NCI-H526 treated with DMSO at 0.1 percent for 48 hours (cell line): ENCODE measurements around the gene USF1.

ENCODE experiments used
- DNase-seq: peaks from one replicate; lab custom pipeline; 2025; lab: John Stamatoyannopoulos, UW

USF1 gene, protein sequence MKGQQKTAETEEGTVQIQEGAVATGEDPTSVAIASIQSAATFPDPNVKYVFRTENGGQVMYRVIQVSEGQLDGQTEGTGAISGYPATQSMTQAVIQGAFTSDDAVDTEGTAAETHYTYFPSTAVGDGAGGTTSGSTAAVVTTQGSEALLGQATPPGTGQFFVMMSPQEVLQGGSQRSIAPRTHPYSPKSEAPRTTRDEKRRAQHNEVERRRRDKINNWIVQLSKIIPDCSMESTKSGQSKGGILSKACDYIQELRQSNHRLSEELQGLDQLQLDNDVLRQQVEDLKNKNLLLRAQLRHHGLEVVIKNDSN

DNA sequence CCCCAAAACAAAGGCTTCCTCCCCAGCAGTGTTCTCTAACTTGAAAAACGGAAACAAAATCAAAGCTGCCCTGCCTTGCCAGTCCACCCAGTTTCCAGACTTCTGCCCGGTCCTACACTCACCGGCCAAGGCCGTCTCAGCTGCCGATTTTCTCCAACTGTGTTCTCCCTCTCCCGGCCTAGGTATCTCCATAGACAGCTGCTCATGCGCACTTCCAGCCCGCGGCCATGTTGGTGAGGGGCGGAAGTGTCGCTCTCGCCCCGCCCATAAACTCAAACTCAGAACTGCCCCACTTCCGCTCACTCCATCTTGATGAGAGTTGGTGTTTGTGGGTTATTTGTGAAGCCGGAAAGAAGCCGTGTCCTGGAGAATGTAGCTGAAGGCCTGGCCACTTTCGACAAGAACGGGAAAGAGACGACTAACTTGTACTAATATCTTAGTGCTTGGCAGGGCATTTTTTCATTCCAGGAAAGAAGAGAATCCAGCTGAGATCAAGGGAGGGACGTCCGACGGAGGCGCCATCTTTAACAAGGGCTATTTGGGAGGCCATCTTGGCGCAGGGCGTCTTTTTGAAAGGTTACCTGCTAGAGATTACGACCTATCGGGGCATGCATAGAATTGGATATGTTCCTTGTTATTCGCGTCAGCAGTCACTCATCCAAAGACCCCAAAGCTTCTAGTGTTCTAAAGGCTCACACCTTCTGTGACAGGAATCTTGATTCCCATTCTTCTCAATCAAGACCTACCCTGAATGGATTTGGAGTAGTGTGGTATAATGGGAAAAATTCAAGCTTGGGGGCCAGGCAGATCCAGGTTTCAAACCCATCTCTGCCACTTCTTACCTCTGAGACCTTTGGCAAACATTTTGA is at the start of gene USF1:
USF1 (minus strand) TSS at position 242 of the 869 bp plus-strand sequence. CDS start 2,702 bp downstream, outside the sequence.
- DNase-seq: peak; percentile 98

DNA sequence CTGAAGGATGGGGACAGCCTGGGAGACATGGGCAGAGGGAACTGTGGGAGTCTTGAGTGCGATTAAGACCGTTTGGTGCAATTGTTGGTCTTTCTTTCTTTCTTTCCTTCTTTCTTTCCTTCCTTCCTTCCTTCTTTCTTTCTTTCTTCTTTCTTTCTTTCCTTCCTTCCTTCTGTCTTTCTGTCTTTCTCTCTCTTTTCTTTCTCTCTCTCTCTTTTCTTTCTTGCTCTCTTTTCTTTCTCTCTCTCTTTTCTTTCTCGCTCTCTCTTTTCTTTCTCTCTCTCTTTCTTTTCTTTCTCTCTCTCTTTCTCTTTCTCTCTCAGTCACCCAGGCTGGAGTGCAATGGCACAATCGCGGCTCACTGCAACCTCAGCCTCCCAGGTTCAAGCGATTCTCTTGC is 49.5 kb upstream of the USF1 start:
- no peak for DNase-seq

DNA sequence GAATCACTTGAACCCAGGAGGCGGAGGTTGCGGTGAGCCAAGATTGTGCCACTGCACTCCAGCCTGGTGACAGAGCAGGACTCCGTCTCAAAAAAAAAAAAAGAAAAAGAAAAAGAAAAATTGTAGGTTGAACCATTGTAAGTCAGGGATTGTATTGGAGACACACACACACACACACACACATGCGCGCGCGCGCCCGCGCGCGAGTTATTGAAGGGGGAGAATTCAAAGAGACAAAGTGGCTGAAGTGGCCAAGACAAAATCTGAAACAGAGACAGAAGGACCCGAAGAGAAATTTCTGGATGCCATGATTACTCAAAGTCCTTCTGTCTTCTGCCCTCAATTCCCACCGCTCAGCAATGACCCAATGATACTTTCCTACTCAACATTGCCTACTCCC is 48.7 kb upstream of the USF1 start:
- no peak for DNase-seq

DNA sequence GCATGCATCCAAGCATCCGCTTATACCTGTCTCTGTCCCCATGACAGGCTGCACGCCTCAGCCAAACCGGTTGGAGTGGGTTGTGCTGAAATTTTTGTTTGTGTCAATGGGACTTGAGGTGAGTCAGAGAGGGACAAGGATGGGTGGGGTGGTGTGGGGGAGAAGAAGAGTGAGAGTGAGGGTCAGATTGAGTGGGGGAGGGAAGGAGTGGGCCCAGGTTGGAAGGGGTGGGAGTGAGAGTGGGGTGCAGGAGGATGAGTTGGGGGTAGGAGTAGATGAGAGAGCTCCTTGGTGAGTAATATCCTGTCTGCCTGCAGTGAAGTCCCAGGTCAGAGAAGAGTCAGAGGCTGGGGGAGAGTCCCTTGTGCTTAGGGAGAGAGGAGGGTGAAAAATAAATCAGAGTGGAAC is 46.8 kb upstream of the USF1 start:
- no peak for DNase-seq

DNA sequence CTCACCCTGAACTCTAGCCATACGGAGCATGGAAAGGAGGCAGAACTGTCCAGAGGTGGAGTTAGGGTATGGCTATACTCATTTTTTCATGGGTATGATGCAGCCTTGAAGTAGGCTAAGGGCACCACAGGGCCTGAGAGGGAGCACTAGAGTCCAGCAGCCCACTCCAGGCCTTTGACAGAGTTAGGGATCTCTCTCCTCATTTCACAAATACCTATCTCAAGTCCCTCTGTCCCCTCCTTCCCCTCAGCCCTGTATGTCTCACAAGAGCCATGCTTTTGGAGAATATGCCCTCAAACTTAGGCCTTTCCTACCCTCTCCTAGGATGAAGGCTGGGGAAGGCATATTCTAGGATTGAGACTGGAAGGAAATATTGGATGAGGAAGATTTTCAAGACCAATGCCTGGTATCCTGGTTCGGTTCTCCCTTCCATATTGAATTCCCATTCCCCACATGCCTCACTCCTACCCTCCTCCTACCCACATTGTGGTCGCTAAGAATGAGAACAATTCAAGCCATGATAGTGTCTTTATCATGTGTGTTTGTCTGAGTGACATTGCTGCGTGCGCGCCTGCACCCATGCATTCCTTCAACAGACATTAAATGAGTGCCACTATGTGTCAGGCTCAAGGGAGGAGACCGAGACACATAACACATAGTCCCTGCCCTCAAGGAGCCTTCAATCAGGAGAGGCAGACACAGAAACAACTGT is 46.2 kb upstream of the USF1 start:
- no peak for DNase-seq

DNA sequence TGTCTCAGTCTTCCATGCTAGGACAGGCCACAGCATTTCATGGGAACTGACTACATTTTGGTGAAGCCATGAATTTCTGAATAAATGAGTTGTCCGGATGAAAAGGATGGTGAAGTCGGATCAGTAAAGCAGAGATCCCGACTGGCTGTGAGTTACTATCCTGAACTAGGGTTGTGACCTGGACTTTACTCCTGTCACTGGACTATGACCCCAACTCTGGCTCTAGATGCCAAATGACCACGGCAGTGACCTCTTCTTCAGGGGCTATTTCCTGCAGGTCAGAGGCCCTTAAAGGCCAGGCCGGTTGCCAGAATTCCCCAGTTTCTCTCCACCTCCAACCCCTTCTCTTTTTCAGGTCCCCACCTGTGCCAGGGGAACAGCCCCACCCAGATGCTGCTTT is 45.3 kb upstream of the USF1 start:
- no peak for DNase-seq

DNA sequence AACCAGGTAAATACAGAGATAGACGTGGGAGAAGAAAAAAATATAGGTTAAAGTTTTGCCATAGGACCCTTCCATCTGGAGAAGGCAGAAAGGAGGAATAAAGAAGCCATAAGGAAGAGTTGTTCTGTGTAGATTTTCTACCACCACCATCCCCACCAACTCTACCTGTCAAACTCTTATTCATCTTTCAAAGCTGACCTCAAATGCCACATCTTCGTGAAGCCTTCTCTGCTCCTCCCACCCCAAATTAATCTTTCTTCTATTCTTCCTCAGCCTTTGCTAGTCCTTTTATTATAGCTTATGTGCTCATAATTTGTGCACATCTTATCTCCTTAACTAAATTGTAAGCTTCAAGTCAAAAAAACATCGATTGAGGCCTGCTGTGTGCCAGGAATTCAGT is 44.8 kb upstream of the USF1 start:
- no peak for DNase-seq

DNA sequence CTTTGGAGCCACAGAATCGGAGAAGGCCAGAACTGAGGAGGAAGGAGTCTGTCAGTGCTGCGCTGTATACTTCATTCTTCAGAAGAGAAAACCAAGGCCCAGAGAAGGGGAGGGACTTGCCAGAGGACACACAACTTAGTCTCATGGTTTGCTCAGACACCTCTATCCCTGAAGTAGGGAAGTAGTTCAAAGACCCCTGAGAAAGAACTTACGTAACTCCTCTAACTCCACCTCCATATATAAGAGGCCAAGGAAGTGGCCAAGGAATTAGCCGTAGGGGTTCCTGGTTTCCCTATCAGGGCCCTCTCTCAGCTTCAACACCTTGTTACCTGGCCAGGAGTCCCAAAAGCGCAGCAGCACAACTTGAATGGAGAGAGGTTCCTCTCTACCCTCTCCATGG is 44.2 kb upstream of the USF1 start:
- no peak for DNase-seq

DNA sequence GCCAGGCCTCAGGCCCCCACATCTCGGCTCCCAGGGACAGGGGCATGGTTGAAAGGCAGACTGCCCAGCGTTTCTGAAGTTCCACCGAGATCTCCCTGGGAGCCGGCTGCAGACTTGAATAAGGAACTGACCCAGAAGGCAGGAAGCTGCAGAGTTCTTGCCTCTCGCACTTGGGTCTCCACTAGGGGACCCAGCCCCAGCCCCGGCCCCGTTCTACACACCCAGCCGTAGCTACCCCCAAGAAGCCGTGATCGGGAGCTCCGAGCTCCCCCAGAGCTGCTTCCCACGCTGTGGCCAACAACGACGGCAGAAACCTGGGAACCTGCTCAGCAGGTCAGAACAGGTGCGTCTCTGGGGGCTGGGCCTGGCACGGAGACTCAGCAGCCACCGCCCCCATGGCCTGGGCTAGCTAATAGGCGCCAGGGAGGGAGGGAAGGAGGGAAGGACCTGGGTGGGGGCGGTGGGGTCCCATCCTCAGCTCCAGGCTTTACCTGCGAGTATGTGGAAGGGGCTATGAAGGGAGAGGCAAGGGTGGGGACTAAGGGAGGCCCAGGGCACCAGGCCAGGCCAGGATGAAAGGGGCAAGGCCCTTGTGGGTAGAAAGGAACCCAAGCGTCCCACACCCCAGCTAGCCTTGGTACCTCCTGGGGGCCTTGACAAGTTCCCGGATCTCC is 43.6 kb upstream of the USF1 start, which contains the start of gene NECTIN4:
NECTIN4 (minus strand) TSS at position 308 of the 674 bp plus-strand sequence; CDS start at position 46, 262 bp downstream.
- DNase-seq: peak; percentile 31

DNA sequence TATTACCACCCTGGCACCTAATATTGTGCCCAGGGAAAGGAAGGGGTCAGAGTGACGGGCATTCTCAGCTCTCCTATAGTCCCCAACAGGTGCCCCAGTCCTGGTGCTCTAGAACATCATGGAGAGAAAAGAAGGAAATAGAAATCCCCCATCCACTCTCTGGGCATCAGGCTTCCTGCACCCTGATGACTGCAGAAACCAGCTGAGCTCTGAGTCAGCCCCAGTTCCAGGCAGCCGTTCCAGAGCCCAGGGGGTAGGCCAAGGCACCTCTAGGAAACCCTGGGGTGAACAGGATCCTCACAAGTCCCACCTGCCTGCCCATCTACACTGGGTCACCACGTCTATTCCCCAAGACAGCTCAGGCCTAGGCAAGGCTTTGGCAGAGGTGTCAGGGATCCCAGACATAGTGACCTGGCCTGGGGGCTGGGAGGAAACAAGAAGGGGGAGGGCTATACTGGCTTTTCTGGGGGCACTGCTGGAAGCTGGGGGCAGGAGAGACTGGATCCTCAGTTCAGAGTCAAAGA is 42.9 kb upstream of the USF1 start:
- DNase-seq: no peak

DNA sequence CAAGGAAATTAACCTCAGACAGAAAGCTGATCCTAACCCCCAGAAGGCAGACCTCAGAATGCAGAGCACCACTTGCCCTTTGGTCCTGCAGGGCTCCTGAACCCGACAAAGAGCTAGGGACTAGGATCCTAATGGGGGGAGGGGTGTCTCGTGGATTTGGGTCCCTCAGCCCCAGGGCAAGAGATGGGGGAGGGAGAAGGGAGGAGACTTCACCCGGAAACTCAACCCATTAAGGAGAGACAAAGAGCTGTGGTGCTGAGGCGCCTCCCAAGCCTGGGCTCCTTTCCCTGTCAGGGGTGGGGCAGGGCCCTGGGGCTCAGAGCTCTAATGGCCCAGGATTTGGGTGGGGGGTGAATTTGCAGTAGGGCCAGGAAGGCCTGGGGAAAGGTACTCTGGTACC is 40.7 kb upstream of the USF1 start:
- DNase-seq: no peak

DNA sequence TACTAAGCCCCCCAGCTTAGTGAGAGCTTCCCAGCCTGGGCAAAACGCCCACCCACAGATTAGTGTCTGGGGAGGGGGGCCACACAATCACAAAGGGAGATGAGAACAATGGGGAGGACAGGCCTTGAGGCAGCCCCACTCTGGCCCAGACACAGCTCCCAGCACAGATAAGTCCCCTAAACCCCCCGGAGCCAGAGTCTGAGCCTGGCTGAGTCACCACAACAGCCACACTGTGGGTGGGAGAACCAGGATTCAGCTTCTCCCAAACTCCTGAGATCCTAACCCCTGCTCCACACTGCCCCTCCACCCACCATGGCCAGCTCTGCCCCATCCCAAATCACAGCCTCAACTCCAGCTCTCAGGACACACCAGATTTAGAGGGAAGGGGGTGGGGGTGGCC is 39.4 kb upstream of the USF1 start:
- no peak for DNase-seq

DNA sequence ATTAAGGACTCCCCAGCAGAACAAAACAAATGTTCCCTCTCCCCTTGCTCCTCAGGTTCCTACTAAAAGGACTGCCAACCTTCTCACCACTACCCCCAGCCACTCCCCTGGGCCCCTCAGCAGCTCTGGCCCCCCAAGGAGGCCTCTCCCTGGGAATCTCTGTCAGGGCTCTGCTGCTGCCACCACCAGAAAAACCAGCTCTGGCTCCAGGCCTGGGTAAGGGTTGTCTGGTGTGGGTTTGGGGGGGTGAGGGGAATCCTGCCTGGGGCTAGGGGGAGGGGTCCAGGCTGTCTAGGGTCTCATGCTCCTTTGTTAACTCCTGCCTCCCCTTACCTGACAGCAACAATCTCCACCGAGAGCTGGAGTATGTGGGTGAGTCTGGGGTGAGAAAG is 38.8 kb upstream of the USF1 start:
- DNase-seq: no peak

DNA sequence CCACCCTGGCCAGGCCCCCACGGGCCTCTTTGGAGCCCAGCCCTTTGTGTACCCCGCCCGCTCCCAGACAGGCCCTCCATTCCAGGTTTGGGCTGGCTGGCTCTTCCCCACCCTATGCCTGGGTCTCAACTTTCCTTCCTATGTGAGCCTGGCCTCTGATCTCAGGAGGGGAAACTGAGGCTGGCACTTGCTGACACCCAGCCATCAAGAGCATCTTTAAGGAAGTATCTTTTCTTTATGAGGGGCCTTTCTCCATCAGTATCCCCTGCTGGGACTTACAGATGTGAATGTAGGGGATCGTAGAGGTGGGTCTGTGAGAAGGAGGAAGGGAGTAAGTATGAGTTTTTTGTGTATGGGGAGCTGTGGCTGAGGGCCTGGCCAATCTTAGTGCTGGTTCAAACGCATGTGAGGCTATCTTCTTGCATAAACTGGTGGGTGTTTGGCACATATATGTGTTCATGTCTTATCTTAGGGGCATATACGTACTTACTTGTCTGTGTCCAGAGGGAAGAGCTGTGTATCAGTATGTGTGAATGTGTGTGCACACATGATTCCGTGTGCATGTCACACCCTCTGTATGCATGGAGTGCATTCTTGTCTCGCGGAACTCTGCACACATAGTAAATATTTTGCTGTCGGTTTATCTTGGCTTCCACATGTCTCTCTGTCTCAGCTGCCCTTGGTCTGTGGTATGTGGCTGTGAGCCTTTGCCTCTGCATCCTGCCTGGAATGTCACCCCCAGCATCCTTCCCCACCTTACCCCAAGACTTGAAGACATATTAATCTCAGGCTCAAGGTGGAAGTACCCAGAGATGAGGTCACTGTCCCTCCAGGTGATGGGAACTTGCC is 38.2 kb upstream of the USF1 start:
- DNase-seq: no peak

DNA sequence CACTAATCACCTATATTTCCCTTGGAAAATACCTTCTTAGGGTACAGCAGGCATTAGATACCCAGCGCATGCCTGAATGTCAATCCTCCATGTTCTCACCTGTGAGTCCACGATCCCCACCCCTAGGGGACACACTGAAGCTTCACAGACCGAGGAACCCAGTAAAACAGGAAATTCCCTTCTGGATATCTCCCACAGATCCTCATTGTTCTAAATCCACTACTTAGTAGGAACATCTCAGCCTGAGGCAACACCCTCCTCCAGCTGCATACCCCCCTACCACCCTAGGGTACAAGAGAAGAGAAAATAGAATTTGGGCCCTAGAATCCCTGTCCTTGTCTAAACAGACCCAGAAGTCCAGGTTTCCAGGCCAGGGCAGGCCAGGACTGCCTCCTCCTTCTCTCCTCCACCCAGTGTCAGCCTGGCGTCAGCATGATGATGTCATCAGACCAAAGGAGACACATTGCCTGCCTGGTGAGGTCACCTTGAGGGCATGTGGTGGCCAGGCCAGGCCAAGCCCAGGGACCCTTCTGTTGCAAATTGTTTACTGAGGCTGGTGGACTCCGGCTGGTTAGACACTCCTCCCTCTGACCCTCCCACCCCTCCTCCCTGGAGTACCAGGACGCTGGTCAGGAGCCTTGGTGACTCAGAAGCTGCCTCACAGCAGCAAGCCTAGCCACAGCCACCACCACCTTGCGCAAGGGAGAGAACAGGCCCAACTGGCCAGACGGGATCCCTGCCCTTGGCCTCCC is 37.4 kb upstream of the USF1 start:
- no peak for DNase-seq

DNA sequence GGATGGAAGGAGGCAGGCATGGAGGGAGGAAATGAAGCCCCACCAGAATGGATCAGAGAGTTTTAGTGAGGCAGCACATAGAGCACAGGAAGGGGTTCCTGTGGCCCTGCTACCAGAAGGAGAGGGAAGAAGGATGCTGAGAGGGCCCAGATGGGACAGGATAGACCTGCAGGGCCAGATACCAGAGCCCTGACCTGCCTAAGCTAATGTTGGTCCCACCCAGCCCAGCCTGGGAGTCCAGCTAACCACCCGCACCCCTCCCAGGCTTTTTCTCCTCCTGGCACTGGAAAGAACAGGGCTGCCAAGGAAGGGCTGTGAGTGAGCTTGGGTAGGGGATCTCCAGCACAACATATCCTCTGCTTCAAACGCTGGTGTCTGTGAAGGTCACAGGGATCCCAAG is 36.7 kb upstream of the USF1 start:
- DNase-seq: no peak

DNA sequence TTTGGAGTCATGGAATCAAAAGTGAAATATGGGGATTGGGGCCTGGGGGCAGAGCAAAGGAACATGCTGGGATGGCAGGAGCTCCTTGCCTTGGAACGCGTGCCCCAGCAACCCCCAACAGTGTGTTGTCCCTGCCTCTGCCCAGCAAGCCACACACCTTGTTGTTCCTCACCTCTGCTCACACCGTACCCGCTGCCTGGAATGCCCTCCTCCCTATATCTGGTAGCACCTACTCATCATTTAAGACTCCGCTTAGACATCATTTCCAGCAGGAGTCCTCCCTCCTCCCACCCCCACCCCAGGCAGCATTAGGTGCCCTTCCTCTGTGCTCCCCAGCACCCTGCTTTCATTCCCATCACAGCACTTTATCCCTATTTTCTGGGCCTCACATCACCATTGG is 35.7 kb upstream of the USF1 start:
- no peak for DNase-seq

DNA sequence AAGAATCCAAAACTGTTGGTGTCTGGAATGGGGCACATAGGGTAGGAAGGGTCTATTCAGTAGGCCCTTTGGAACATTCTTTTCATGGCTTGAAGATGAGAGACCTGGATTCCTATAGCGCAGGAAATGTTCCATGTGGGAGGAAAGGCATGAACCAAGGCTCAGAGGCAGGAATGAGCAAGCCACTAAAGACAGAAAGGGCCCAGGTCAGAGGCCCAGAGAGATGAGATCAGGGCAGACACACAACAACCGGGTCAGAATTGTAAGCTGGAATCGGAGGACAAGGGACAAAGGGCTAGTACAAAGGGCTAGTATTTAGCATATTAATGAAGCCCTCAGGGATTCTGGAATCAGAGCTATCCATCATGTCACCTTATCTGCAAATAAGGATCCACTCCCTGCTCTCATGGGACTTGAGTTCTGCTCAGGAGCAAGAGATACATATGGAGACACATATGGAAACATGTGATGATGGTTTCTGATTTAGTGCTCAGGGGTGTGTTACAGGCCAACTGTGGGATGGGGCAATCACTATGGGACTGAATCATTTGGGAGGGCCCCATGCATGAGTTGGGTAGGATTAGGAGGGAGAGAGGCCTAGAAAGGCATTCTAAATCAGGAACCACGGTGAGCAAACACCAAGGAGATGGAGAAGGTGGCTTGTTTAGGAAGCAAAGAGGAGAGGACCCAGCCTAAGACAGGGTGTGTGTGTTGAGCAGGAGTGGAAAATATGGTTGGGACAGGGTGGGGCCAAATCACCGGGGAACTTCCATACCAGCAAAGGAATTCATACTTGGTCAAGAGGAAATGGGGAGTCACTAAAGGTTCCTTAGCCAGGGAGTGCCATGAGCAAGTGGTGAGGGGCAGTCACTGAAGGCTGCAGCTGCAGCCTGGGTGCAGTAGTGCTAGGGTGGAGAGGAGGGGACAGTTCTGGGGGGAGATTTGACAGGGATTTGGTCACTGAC is 34.9 kb upstream of the USF1 start:
- no peak for DNase-seq
